Stimulated activated CD8-positive, alpha-beta memory T cell treated with anti-CD3 and anti-CD28 coated beads, Interleukin-4, amount 100 ng/mL, for 24 hours (primary cell): ENCODE results near the gene HNRNPH2.

Experiments used
- DNase-seq: peaks from one replicate; pipeline ENCODE4 v3.0.0-alpha.2; 2020; ENCODE audit warnings: low read depth

The HNRNPH2 gene

DNA sequence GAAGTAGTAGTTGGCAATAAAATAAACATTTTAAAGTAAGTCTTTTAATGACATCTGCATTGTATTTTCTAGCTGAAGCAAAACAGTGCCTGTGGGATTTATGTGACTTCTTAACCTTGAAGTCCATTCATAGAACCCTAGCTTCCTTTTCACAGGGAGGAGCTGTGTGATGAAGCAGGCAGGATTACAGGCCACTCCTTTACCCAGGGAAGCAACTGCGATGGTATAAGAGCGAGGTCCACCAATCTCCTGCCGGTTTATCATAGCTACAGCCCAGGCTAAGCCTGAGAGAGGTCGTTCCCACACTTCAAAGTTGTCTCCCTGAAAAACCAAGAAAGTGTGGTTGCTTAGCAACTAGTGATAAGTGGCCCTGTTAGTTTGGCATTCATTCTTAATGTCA, 10.2 kb upstream of the HNRNPH2 start:
- no peak for DNase-seq

DNA sequence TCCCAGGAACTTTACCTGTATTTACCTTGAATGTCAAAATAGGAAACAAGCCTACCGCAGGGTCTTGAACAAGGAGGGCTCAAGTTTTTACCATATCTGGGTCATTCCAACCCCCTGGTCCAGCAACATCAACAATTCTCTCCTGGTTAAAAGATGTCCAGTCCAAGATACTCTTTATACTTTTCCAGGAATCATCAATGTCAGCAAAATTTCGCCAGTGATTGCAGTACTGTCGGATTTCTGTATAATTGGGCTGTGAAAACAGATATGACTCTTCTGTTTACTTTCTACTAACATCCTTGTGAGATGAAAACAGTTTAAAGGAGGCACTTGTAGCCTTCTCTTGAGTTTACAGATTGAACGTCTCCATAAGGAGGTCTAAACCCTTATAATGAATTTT, 9.3 kb upstream of the HNRNPH2 start:
- no peak for DNase-seq

DNA sequence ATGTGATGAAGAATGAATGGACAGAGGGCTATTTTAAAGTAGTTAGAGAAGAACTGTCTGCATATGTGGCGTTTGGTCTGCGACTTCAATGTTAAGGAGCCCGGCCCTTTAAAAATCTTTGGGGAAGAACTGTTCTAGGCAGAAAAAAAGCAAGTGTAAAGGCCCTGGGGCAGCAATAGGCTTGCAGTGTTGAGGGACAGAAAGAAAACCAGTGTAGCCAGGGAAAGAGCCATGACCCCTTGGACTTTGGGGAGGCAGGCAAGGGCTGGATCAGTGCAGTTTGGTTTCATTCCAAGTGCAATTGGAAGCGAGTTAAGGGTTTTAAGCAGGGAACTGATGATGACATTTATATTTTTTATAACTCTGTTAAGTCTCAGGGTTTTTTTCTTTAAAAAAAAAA, 8.2 kb upstream of the HNRNPH2 start:
- no peak for DNase-seq

DNA sequence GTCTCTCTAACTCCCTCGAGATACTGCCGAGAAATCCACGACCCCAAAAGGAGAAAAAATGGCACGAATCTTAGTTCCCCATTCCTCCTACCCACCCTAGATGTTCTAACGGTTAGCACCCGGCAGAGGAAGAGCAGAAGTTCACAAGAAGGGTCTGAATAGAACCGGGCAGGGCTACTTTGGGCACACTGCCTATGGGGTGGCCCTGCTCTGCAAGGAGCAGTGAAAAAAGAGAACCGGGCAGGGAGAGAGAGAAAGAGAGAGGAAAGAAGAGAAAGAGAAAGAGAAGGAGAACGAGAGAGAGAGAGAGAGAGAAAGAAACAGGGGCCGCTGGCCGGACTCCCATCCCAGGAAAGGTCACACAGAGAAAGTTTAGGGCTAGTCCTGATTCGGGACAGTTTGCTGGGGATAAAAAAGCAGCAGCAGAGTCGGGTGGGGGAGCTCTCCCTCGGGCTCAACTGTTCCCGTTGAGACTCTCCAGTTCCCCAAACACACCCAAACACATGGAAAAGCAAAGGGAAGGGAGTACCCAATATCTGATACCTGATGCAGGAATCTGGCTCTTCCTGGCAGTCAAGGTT, 765 bp upstream of the HNRNPH2 start:
- DNase-seq: no peak

DNA sequence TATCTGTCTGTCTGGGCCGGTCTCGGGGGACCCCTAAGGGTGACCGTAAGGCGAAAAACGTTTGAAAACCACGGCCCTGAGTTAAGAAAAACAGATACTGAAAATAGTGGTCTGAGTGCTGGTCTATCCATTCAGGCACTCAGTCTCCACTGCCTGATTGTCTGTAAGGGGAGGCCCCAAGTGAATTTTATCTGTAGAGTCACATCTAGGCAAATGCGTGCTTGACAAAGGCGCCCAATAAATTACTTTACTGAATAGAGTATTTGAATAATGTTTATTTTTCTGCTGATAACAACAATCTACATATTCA, 465 bp downstream of the HNRNPH2 start:
- DNase-seq: no peak

DNA sequence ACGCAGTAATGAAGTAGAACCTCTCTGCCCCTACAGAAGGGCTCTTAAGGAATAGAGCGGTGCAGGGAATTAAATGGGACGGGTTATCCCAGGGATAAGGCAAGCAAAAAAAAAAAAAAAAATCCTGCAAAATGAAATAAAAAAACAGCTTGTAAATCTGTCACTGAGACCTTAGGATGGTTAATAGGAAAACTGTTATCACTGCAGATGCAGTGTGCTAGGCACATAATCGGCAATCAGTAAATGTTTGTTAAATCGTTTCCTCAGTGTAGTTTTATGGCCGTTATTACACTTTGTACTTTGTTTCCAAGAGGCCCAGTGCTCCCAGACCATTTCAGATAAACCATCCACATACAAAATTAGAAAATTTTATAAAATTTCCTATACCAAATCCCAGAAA, 1.0 kb downstream of the HNRNPH2 start:
- no peak for DNase-seq

- DNase-seq: no peak
Measured at GRCh38 chrX:101410461-101410860, 2.4 kb downstream of the HNRNPH2 start.

- DNase-seq: no peak
Measured at GRCh38 chrX:101411984-101412383, 4.0 kb downstream of the HNRNPH2 start.

- no peak for DNase-seq
Measured at GRCh38 chrX:101415180-101416145, 7.4 kb downstream of the HNRNPH2 start.

DNA sequence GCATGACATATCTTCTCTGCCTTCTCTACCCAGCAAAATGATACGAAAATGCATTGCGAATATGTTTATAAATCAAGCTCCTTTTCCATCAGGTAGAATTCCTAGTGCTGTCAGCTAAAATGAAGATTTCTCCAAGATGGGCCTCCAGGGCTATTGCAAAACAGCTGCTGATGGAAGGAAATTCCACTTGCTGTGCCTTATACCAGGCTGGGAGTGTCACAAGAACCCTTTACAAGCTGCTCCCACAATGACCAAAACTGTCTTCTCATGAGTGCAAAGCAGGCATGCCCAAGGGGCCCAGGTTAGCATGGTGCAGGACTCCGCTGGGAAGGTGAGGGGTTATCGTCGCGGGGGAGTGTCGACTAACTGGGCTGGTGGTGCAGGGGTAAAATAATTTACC, 8.7 kb downstream of the HNRNPH2 start:
- no peak for DNase-seq

- DNase-seq: no peak
Measured at GRCh38 chrX:101417190-101417589, 9.2 kb downstream of the HNRNPH2 start.

DNA sequence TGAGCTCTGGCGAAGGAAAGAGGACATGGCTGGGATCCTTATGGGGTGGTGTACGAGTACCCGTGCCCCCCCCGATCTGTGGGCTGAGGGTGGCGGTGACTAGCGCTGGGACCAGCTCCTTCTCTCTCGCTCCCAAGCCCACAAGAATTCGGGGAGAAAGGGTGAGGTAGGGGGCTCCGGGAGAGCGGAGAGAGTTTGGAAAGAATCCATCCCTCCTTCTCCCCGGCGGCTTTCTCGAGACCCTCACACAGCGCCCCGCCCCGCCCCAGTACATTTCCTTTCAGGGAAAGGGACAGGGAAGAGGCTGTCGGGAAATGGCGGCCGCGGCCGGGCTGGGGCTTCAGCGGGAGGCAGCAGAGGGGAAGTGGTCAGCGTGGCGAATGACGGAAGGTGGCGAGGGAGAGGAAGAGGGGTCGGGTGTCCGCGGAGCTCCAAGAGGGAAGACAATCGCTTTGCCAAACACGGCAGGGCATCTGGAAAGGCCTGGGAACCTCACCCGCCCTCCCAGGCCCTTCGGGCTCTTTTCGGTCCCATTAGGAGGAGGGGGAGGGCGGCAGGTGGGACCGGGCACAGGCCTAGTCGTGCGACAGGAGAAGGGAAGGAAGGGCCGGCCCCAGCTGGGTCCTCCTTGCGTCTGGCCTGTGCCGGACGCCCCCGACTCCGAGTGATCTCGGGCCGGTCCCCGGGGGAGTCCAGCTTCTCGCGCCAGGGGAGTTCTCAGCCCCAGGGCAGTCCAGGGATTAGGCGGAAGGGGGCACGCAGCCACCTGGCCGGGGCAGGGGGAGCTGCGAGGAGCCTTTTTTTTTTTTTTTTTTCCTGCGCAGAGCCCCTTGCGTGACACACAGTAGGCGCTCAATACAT, 10.2 kb downstream of the HNRNPH2 start:
- DNase-seq: no peak

DNA sequence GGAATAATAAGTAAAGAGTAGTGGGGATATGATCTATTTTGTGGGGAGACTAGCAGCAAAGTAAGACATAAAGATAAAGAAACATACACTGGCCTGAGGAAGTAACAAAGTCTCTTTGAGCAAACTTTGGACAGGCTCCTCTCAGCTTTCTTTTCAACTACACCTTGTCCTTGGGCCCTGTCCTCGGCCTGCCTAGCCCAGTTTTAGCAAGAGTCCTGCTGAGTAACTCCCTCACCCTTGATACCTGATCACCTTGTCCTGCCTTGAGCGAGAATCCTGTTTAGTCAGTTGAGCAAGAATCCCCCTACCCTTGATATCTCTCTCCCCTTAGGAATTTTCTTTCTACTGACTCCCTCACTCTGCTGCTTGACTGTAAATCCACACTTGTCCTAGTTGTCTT, 11.5 kb downstream of the HNRNPH2 start:
- no peak for DNase-seq

GRCh38 chrX:101427954-101428353, 19.9 kb downstream of the HNRNPH2 start:
- DNase-seq: no peak

GRCh38 chrX:101429934-101430333, 21.9 kb downstream of the HNRNPH2 start:
- DNase-seq: no peak

- DNase-seq: no peak
Measured at GRCh38 chrX:101430457-101431078, 22.5 kb downstream of the HNRNPH2 start.

DNA sequence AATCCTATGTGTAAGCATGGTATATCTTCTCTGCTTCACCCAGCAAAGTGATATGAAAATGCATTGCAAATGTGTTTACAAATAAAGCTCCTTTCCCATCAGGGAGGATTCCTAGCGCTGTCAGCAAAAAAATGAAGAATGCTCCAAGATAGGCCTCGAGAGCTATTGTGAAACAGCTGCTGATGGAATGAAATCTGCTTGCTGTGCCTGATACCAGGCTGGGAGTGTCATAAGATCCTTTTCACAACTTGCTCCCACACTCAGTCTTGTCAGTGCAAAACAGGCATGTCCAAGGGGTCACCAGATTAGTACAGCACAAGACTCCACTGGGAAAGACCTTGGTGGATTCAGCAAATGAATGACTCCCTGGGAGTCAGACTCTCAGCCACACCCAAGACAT, 34.1 kb downstream of the HNRNPH2 start:
- DNase-seq: no peak

- no peak for DNase-seq
Measured at GRCh38 chrX:101449279-101449678, 41.3 kb downstream of the HNRNPH2 start.

- DNase-seq: no peak
Measured at GRCh38 chrX:101450085-101450484, 42.1 kb downstream of the HNRNPH2 start.

GRCh38 chrX:101450961-101451360, 42.9 kb downstream of the HNRNPH2 start:
- DNase-seq: no peak

DNA sequence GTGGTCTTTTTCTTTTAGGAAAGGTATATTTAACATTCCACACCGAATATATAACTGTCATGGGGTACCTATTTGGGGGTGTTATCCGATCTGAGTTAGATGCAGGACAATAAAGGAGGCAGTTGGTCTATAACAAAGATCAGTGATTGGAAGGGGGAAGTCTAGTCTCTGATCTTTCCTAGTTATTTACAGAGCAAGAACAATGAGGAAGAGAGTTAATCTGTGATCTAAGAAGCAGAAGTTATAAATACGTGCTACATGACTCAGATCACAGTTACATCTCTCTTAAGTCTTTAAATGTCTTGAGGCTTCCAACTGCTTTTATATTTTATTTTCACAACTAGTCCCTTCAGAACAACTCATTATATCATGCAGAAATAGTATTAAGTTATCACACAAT, 44.0 kb downstream of the HNRNPH2 start:
- no peak for DNase-seq

- no peak for DNase-seq
Measured at GRCh38 chrX:101460669-101461068, 52.6 kb downstream of the HNRNPH2 start.
